Left lung (tissue), 10 donors: ENCODE results near the gene NTM. TPM values are rescaled to one million over a fixed set of nuclear protein-coding genes. Genes with fewer than 3 reads are reported as not detected.

ENCODE experiments used
- ATAC-seq: fragments of 200-7000 bp; cut with Tn5 transposase; one replicate; pipeline ENCODE4 v1.9.1; 2020; ENCODE audit warnings: moderate library complexity
- DNase-seq, 4 donors: peaks; one replicate each; pipeline ENCODE4 v3.0.0-alpha.2; 2013 to 2020
- H3K27ac ChIP-seq, 2 donors: fragments of 200-600 bp; sonication (generic) in 1 of 2; one replicate each; pipeline versions ENCODE4 v1.5.0 to v1.8.0; 2020 to 2021
- H3K27me3 ChIP-seq, 2 donors: fragments of 200-600 bp; sonication (generic) in 1 of 2; one replicate each; pipeline versions ENCODE4 v1.5.0 to v1.8.0; 2020 to 2021
- H3K36me3 ChIP-seq, 2 donors: fragments of 200-600 bp; sonication (generic) in 1 of 2; one replicate each; pipeline versions ENCODE4 v1.5.0 to v1.8.0; 2020 to 2021
- H3K4me1 ChIP-seq, 2 donors: fragments of 200-600 bp; one replicate each; pipeline ENCODE4 v1.8.0; 2021
- H3K4me3 ChIP-seq, 2 donors: fragments of 200-600 bp; sonication (generic) in 1 of 2; one replicate each; pipeline versions ENCODE4 v1.5.0 to v1.8.0; 2020 to 2021; ENCODE audit warnings: mild to moderate bottlenecking in 1 of 2
- H3K9me3 ChIP-seq, 2 donors: fragments of 200-600 bp; sonication (generic) in 1 of 2; one replicate each; pipeline versions ENCODE4 v1.5.0 to v1.8.0; 2020 to 2021
- intact Hi-C, 2 donors: fragments of 100-400 bp; cut with DNase I; formaldehyde crosslinking; loops; one replicate each; pipeline versions ENCODE4 v1.11.2 to v1.14.2; 2022
- polyA plus RNA-seq, 6 donors: library from polyadenylated mRNA; unstranded; fragments of 120-200 nt; gene quantifications; one replicate each; pipeline ENCODE4 v1.2.1, GENCODE V29; 2013; ENCODE audit not compliant: insufficient read length in 6 of 6
- total RNA-seq, 2 donors: library from RNA; stranded (reverse); fragmentation: NEBNext Ultra II Directional; extraction: Animal tissue kit (Norgen Biotek cat#: 25700); gene quantifications; one replicate each; pipeline ENCODE4 v1.2.1, GENCODE V29; 2021
- TF ChIP-seq, protein P1 (sequence below), 2 donors: fragments of 200-600 bp; sonication (generic) in 1 of 2; IDR thresholded peaks; one replicate each; pipeline versions ENCODE4 v1.5.0 to v1.8.0; 2021; ENCODE audit warnings: antibody characterized with exemption in 2 of 2
- donor health status: DM: no; HTN: yes; CAD: no.
- donor health status: DM: no; HTN: no; CAD: no.

Gene NTM
- total and polyA plus RNA-seq, 8 donors, result 9.5 to 31.0 (median 21.1) TPM

DNA sequence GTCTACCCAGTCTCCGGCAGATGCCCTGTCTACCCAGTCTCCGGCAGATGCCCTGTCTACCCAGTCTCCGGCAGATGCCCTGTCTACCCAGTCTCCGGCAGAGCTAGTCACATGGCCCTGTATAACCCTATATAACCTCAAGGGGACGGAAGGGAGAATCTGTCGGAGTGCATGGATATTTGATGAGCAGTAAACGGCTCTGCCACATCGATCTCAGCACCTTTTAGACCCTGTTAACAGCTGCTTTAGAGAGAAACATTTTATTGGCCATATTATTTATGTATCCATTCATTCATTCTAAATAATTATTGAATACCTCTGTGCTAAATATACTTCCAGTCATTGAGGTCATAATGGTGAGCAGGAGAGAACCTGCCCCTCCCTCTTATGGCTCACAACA is 228.9 kb downstream of the NTM start:
- ATAC-seq (no peak), DNase-seq (no peak)
- H3K27me3 ChIP-seq, result peaks cover 0 to 20% of the 10 kb centered on the region in 2 donors
- H3K4me3 ChIP-seq, result no peak overlapping the region
- H3K4me1 ChIP-seq, result no peaks in the 10 kb centered on the region
- intact Hi-C loops, result no loop called here
- H3K9me3 ChIP-seq, result no peaks in the 10 kb centered on the region
- TF ChIP-seq, protein P1, sequence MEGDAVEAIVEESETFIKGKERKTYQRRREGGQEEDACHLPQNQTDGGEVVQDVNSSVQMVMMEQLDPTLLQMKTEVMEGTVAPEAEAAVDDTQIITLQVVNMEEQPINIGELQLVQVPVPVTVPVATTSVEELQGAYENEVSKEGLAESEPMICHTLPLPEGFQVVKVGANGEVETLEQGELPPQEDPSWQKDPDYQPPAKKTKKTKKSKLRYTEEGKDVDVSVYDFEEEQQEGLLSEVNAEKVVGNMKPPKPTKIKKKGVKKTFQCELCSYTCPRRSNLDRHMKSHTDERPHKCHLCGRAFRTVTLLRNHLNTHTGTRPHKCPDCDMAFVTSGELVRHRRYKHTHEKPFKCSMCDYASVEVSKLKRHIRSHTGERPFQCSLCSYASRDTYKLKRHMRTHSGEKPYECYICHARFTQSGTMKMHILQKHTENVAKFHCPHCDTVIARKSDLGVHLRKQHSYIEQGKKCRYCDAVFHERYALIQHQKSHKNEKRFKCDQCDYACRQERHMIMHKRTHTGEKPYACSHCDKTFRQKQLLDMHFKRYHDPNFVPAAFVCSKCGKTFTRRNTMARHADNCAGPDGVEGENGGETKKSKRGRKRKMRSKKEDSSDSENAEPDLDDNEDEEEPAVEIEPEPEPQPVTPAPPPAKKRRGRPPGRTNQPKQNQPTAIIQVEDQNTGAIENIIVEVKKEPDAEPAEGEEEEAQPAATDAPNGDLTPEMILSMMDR (IDR thresholded peaks at IDR 0.05), result no peak
- H3K36me3 ChIP-seq, result no peaks in the 10 kb centered on the region
- H3K27ac ChIP-seq, result no peak overlapping the region

DNA sequence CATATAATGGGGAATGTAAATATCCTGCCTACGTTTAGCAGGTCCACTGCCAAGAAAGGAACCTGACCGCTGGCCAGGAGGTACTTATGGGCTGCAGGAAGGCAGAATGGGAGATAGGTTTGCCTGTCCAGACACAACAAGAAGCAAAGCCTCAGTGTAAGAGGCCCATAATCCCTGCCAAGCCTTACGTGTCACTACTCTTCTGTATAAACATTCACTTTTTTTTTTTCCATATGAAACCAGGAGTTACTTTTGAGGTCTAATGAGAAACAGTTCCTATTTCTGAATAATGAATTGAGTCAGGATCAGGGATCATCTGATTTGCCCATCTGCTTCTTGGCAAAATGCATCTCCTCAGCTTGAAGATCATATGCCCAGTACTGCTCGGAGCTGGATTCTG is 230.2 kb downstream of the NTM start:
- DNase-seq, result no peak
- H3K36me3 ChIP-seq, result no peaks in the 10 kb centered on the region
- TF ChIP-seq, protein P1 (IDR thresholded peaks at IDR 0.05), result no peak
- H3K4me1 ChIP-seq, result no peaks in the 10 kb centered on the region
- H3K4me3 ChIP-seq, result no peak overlapping the region
- H3K9me3 ChIP-seq, result no peaks in the 10 kb centered on the region
- H3K27me3 ChIP-seq, result peaks cover 0 to 11% of the 10 kb centered on the region in 2 donors
- intact Hi-C loops, result no loop called here
- no peak overlapping the region for H3K27ac ChIP-seq
- no peak for ATAC-seq

DNA sequence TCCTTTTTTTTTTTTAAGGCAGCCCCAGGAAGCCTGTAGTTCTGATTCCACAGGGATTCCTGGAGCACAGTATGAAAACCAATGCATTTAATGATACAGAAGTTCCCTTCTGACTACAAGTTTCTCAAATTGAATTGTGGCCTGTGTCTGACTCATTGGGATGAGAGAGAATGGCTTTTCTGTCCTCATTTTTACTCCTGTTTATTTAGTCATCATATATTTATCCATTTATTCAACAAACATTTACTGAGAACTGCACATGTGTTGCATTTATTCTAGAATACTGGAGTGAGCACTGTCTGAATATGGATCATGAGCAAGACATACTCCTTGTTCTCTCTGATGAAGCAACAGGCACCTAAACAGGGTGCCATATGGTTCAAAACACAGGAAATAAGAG is 231.2 kb downstream of the NTM start:
- TF ChIP-seq, protein P1 (IDR thresholded peaks at IDR 0.05), result no peak
- intact Hi-C loops, result no loop called here

DNA sequence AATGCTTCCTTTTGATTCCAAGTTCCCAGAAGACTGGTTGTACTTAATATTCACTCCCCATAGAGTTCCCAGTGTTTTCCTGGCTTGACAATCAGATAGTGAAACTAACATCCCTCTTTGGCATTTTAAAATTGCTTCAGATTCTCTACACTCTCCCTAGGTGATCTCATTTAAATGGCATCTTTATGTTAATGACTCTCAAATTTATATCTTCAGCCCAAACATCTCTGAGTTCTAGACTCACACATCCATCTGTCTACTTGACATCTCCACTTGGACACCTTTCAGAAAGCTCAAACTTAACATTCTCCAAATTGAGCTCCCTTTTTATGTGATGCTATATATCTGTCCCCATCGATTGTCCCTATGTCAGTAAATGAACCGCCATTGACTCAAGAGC is 232.0 kb downstream of the NTM start:
- no peak for ATAC-seq
- TF ChIP-seq, protein P1 (IDR thresholded peaks at IDR 0.05), result no peak
- Histone ChIP-seq H3K9me3 (no peaks in the 10 kb centered on the region), H3K27me3 (no peaks in the 10 kb centered on the region), H3K27ac (no peak overlapping the region), H3K4me3 (no peak overlapping the region), H3K36me3 (no peaks in the 10 kb centered on the region), H3K4me1 (no peaks in the 10 kb centered on the region)
- no peak for DNase-seq
- intact Hi-C loops, result no loop called here

More for the DNA sequence above, 231.2 kb downstream of the NTM start:
- H3K9me3 ChIP-seq, result no peaks in the 10 kb centered on the region
- no peaks in the 10 kb centered on the region for H3K36me3 ChIP-seq
- no peaks in the 10 kb centered on the region for H3K4me1 ChIP-seq
- ATAC-seq, result no peak
- no peak overlapping the region for H3K4me3 ChIP-seq
- peaks cover 0 to 2% of the 10 kb centered on the region in 2 donors for H3K27me3 ChIP-seq
- no peak for DNase-seq
- no peak overlapping the region for H3K27ac ChIP-seq

DNA sequence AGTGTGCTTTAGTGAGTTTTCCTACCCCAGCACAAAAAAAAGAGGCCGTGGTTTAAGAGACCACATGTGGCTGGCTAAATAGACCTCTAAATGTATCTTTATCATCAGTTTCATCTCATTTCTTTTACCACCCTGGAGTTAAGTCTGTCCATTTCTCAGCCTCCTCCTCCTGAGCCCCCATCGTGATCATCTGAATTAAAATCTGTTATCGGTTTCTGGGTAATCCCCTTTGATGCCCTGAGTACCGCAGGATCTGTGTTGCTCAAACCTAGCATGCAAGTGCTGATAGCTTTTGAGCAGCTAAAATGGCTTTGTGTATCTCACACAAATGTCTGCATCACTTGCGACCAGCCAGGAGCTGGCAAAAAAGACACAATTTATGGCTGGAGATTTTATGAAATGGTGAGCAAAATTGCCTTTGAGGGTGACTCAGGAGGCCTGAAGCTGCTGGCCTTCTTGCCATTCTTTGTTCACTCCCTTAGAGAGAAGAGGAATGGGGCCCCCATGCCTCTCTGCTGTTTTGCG is 236.5 kb downstream of the NTM start:
- no peak overlapping the region for H3K4me3 ChIP-seq
- intact Hi-C loops, result no loop called here
- H3K27me3 ChIP-seq, result peaks cover 0 to 11% of the 10 kb centered on the region in 2 donors
- no peaks in the 10 kb centered on the region for H3K36me3 ChIP-seq
- no peak for ATAC-seq
- H3K9me3 ChIP-seq, result no peaks in the 10 kb centered on the region
- TF ChIP-seq, protein P1 (IDR thresholded peaks at IDR 0.05), result no peak
- no peak overlapping the region for H3K27ac ChIP-seq
- no peak for DNase-seq
- no peaks in the 10 kb centered on the region for H3K4me1 ChIP-seq
